Activated naive CD8-positive, alpha-beta T cell treated with anti-CD3 and anti-CD28 coated beads for 36 hours (primary cell): ENCODE results near the gene SPEM1. TPM values are rescaled to one million over a fixed set of nuclear protein-coding genes. Genes with fewer than 3 reads are reported as not detected.

Source experiments
- DNase-seq: peaks from one replicate; pipeline ENCODE4 v3.0.0; 2021
- H3K27ac Mint-ChIP-seq: one replicate; pipeline ENCODE4 v1.8.0; 2022; ENCODE audit warnings: mild to moderate bottlenecking, moderate library complexity, mixed read lengths
- H3K27me3 Mint-ChIP-seq: one replicate; pipeline ENCODE4 v1.8.0; 2022; ENCODE audit warnings: mild to moderate bottlenecking, mixed read lengths
- H3K36me3 Mint-ChIP-seq: one replicate; pipeline ENCODE4 v1.8.0; 2021; ENCODE audit warnings: mild to moderate bottlenecking, mixed read lengths
- H3K4me1 Mint-ChIP-seq: one replicate; pipeline ENCODE4 v1.8.0; 2021; ENCODE audit warnings: mixed read lengths
- H3K4me3 Mint-ChIP-seq: one replicate; pipeline ENCODE4 v1.8.0; 2022; ENCODE audit warnings: mild to moderate bottlenecking, moderate library complexity, mixed read lengths
- H3K9me3 Mint-ChIP-seq: one replicate; pipeline ENCODE4 v1.8.0; 2022; ENCODE audit warnings: mixed read lengths
- total RNA-seq, 2 experiments: library from RNA; stranded (reverse); gene quantifications; one replicate each; pipeline ENCODE4 v1.2.3, GENCODE V29; 2021

The SPEM1 gene
- total RNA-seq, 2 experiments from 2014 or later, result not detected

DNA sequence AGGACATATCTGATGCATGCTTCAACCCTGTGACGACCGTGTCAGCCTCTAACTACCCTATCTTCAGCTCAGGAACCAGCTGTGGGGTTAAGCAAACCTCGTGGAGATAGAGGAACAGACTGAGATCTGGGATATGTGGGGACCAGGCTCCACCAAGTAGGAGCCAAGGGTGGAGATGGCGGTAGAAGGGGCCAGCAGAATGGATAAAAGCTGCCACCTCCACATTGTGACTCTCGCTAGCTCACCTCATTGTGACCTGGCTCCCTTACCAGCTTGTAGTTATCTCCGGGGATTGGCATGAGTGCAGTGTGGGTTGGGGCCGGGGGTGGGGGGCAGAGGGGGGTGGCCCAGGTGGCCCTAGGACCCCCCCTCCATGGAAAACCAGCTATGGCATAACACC lies 5.2 kb downstream of the SPEM1 start, which contains the start of gene SPEM2:
Gene SPEM2, plus strand, starts transcription at position 301 of the 400 bp plus-strand sequence. Its CDS starts 73 bp downstream, at position 374.
- no peaks in the 10 kb centered on the region for H3K27me3 Mint-ChIP-seq
- no peaks in the 10 kb centered on the region for H3K36me3 Mint-ChIP-seq
- H3K27ac Mint-ChIP-seq, result no peak within 1 kb of the TSS
- no peak within 1 kb of the TSS for H3K4me3 Mint-ChIP-seq
- H3K4me1 Mint-ChIP-seq, result no peaks in the 10 kb centered on the region
- no peaks in the 10 kb centered on the region for H3K9me3 Mint-ChIP-seq
- no peak for DNase-seq

DNA sequence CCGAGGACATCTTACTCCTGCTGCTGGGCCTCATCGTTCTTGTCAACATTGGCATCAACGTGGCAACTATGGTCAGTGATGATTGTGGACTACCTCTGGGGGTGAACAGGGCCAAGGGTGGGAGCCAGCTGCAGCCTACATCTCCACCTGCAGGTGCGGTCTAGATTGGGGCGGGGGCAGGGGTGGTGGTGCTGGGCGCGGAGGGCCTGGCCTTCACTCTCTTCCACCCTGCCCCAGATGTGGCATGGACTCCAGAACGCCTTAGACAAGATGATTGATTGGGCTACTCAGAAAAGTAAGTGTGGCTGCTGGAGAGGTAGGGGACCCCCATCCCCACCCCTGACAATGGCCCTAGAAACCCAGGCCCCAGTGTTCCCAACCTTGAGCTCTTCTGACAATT lies 5.6 kb downstream of the SPEM1 start:
- no peaks in the 10 kb centered on the region for H3K4me1 Mint-ChIP-seq
- H3K9me3 Mint-ChIP-seq, result no peaks in the 10 kb centered on the region
- H3K36me3 Mint-ChIP-seq, result no peaks in the 10 kb centered on the region
- H3K27me3 Mint-ChIP-seq, result no peaks in the 10 kb centered on the region
- H3K27ac Mint-ChIP-seq, result no peak overlapping the region
- DNase-seq, result no peak
- no peak overlapping the region for H3K4me3 Mint-ChIP-seq

DNA sequence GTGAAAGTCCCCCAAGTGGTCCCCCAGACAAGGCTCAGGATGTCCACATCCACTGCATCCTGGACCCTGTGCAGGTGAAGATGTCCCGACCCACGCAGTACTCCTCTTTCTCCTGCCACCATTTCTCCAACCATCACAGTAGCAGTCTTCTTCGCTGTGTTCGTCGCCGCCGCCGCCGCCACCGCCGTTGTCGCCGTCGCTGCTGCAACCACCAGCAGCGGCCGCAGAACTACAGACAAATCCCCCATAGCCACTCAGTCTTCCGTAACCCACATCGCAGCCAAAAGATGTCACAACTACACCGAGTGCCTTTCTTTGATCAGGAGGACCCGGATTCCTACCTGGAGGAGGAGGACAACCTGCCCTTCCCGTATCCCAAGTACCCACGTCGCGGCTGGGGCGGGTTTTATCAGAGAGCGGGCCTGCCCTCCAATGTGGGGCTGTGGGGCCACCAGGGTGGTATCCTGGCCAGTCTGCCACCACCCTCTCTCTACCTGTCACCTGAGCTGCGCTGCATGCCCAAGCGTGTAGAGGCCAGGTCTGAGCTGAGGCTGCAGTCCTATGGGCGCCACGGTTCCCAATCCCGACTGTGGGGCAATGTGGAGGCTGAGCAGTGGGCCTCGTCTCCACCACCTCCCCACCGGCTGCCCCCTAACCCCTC lies 6.2 kb downstream of the SPEM1 start:
- Mint-ChIP-seq H3K4me1 (no peaks in the 10 kb centered on the region), H3K4me3 (no peak overlapping the region), H3K9me3 (no peaks in the 10 kb centered on the region), H3K27ac (no peak overlapping the region), H3K36me3 (no peaks in the 10 kb centered on the region), H3K27me3 (no peaks in the 10 kb centered on the region)
- DNase-seq, result no peak

DNA sequence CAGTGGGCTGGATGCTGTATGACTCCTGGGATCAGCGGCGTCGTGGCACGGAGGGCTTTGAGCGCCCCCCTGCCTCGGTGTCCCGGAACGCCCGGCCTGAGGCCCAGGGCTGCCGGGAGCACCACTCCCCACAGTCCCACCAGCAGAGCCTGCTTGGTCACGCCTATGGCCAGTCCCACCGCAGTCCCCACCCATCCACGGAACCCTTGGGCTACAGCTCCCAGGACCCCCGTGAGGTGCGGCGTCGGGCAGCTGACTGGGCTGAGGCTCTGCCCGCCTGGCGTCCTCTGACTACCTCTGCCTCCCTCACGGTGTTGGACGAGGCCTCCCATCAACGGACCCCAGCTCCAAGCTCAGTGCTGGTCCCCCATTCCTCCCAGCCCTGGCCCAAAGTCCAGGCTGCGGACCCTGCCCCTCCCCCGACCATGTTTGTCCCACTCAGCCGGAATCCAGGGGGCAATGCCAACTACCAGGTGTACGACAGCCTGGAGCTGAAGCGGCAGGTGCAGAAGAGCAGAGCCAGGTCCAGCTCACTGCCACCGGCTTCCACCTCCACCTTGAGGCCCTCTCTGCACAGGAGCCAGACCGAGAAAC lies 6.9 kb downstream of the SPEM1 start:
- Mint-ChIP-seq H3K27ac (no peak overlapping the region), H3K9me3 (no peaks in the 10 kb centered on the region), H3K4me3 (no peak overlapping the region), H3K4me1 (no peaks in the 10 kb centered on the region), H3K36me3 (no peaks in the 10 kb centered on the region), H3K27me3 (no peaks in the 10 kb centered on the region)
- DNase-seq, result no peak

DNA sequence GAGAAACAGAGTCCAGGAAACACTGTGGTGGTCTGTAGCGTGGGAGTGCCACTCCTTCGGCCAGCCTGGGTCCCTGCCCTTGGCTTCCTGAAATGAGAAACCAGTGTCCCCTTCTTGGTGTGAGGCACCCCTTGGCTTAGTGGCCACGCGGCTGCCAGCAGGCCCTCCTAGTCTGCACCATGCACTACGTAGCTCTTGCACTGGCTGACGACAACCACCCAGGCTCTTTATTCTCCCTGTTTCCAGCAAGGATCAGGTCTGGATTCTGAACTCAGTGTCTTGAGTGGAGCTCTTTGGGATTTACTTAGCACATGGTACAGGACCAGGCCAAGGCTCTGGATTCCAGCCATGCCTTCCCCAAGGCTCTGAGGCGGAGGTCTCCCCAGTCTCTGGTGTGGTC lies 7.4 kb downstream of the SPEM1 start:
- no peak for DNase-seq
- Mint-ChIP-seq H3K36me3 (no peaks in the 10 kb centered on the region), H3K4me3 (no peak overlapping the region), H3K27ac (no peak overlapping the region), H3K9me3 (no peaks in the 10 kb centered on the region), H3K4me1 (no peaks in the 10 kb centered on the region), H3K27me3 (no peaks in the 10 kb centered on the region)

DNA sequence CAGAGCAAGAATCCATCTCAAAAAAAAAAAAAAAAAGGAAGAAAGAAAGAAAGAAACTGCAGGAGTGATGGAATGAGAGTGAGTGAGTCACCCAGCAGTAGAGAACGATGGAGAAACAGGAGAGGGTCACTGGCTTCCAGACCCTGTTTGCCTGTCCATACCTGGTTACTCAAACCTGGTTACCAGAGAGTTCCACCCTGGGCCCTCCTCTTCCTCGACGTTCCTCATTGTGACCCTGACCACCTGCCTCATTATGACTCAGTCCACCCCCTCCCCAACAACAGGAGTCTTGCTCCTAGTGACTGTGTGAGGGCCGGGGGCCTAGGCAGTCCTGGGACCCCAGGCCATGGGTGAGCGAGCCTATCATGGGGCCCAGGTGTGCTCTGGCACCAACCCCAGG lies 8.4 kb downstream of the SPEM1 start, which contains the start of gene SPEM3:
Gene SPEM3, plus strand, starts transcription at position 301 of the 400 bp plus-strand sequence. Its CDS starts 46 bp downstream, at position 347.
- DNase-seq, result no peak
- H3K4me1 Mint-ChIP-seq, result no peaks in the 10 kb centered on the region
- no peaks in the 10 kb centered on the region for H3K9me3 Mint-ChIP-seq
- H3K36me3 Mint-ChIP-seq, result no peaks in the 10 kb centered on the region
- no peak within 1 kb of the TSS for H3K4me3 Mint-ChIP-seq
- H3K27me3 Mint-ChIP-seq, result no peaks in the 10 kb centered on the region
- no peak within 1 kb of the TSS for H3K27ac Mint-ChIP-seq

DNA sequence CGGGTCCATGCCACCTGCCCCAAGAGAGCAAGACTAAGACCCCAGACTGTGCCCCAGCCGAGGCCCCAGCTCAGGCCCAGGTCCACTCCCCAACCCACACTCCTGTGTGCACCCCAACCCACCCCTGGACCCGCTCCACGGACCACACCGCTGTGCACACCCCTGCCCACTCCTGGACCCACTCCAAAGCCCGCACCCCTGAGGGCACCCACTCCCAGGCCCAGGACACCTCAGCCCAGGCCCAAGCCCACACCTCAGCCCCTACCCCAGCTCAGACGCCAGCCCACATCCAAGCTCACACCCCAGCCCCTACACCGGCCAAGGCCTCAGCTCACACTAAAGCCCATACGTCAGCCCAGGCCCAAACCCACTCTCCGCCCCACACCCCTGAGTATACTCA lies 9.6 kb downstream of the SPEM1 start:
- H3K27me3 Mint-ChIP-seq, result no peaks in the 10 kb centered on the region
- H3K4me1 Mint-ChIP-seq, result no peaks in the 10 kb centered on the region
- no peaks in the 10 kb centered on the region for H3K9me3 Mint-ChIP-seq
- no peak overlapping the region for H3K27ac Mint-ChIP-seq
- no peaks in the 10 kb centered on the region for H3K36me3 Mint-ChIP-seq
- H3K4me3 Mint-ChIP-seq, result no peak overlapping the region
- DNase-seq, result no peak

DNA sequence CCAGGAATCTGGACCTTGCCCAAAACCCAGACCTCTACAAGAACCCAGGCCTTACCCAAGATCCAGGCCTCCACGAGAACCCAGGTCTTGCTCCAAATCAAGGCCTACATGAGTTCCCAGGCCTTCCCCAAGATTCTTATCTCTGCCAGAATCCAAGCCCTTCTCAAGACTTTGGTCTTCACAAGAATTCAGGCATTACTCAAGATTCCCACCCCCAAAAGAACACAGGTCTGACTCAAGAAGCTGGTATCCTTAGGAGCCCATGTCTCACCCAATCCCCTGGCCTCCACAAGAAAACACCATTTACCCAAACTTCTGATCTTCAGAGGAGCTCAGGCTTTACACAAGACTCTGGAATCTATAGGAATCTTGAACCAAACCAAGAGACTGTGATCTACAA lies 11.1 kb downstream of the SPEM1 start:
- DNase-seq, result no peak
- H3K9me3 Mint-ChIP-seq, result no peaks in the 10 kb centered on the region
- H3K4me1 Mint-ChIP-seq, result peaks cover 8% of the 10 kb centered on the region
- no peaks in the 10 kb centered on the region for H3K27me3 Mint-ChIP-seq
- H3K4me3 Mint-ChIP-seq, result no peak overlapping the region
- H3K27ac Mint-ChIP-seq, result no peak overlapping the region
- no peaks in the 10 kb centered on the region for H3K36me3 Mint-ChIP-seq

DNA sequence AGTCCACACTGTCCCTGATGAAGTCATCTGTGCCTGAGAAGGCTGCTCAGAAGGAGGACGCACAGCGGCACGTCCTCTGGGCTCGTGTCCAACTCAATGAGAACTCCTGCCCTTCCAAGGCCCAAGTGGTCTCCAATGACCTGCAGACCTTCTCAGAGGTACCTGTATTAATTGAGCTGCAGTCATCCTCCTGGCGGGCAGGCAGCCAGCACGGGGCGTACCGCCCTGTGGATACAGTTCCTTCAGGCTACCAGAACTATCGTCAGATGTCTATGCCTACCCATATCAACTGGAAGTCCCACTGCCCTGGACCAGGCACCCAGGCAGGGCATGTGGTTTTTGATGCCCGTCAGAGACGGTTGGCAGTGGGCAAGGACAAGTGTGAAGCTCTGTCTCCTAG lies 12.2 kb downstream of the SPEM1 start:
- no peaks in the 10 kb centered on the region for H3K9me3 Mint-ChIP-seq
- H3K4me3 Mint-ChIP-seq, result no peak overlapping the region
- peaks cover 15% of the 10 kb centered on the region for H3K4me1 Mint-ChIP-seq
- no peak overlapping the region for H3K27ac Mint-ChIP-seq
- H3K36me3 Mint-ChIP-seq, result no peaks in the 10 kb centered on the region
- no peak for DNase-seq
- H3K27me3 Mint-ChIP-seq, result no peaks in the 10 kb centered on the region

DNA sequence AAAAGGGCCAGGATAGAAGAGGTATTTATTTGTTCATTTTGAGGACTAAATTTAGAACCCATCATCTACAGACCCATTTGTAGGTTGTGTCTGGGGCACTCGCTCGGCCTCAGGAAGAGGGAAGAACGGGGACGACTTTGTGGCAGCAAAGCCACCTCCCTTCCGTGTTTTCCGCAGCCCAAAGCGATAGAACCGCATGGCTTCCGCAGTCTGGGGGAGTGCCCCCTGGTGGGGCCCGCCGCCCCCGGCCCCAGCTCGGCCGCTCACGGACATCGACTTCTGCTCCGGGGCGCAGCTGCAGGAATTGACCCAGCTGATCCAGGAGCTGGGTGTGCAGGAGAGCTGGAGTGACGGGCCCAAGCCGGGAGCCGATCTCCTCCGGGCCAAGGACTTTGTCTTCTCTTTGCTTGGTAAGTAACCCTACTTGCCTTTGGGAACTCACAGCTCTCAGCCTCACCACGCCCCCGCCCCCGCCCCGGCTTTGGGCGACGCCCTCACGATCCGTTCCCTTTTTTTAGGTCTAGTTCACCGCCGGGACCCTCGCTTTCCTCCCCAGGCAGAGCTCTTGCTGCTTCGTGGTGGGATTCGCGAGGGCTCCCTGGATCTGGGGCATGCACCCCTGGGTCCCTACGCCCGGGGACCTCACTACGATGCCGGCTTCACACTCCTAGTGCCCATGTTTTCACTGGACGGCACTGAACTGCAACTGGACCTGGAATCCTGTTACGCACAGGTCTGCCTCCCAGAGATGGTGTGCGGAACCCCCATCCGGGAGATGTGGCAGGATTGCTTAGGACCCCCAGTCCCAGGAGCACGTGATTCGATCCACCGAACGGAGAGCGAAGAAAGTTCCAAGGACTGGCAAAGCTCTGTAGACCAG lies 15.8 kb downstream of the SPEM1 start:
- Mint-ChIP-seq H3K4me3 (peak overlapping the region; percentile 94), H3K27ac (peak overlapping the region; percentile 92), H3K36me3 (peaks cover 8% of the 10 kb centered on the region), H3K4me1 (peaks cover 39% of the 10 kb centered on the region), H3K27me3 (peaks cover 22% of the 10 kb centered on the region), H3K9me3 (no peaks in the 10 kb centered on the region)
- DNase-seq, result peak; percentile 74

DNA sequence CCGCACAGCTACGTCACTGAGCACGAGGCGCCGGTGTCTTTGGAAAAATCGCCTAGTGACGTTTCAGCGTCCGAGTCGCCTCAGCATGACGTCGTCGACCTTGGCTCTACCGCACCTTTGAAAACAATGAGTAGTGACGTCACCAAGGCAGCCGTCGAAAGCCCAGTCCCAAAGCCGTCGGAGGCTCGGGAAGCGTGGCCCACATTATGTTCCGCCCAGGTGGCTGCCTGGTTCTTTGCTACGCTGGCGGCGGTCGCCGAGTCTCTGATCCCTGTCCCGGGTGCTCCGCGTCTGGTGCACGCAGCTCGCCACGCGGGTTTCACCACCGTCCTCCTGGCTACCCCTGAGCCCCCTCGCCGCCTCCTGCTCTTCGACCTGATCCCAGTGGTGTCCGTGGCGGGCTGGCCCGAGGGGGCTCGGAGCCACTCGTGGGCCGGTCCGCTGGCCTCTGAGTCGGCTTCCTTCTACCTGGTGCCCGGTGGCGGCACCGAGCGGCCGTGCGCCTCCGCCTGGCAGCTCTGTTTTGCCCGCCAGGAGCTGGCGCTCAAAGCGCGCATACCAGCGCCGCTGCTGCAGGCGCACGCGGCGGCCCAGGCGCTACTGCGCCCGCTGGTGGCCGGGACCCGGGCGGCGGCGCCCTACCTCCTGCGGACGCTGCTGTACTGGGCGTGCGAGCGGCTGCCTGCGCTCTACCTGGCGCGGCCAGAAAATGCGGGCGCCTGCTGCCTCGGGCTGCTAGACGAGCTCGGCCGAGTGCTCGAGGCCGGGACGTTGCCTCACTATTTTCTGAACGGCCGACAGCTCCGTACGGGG lies 16.6 kb downstream of the SPEM1 start:
- peak; percentile 92 for DNase-seq
- H3K4me1 Mint-ChIP-seq, result peaks cover 41% of the 10 kb centered on the region
- peaks cover 31% of the 10 kb centered on the region for H3K27me3 Mint-ChIP-seq
- peaks cover 8% of the 10 kb centered on the region for H3K36me3 Mint-ChIP-seq
- H3K27ac Mint-ChIP-seq, result peak overlapping the region; percentile 92
- H3K9me3 Mint-ChIP-seq, result no peaks in the 10 kb centered on the region
- H3K4me3 Mint-ChIP-seq, result peak overlapping the region; percentile 94

DNA sequence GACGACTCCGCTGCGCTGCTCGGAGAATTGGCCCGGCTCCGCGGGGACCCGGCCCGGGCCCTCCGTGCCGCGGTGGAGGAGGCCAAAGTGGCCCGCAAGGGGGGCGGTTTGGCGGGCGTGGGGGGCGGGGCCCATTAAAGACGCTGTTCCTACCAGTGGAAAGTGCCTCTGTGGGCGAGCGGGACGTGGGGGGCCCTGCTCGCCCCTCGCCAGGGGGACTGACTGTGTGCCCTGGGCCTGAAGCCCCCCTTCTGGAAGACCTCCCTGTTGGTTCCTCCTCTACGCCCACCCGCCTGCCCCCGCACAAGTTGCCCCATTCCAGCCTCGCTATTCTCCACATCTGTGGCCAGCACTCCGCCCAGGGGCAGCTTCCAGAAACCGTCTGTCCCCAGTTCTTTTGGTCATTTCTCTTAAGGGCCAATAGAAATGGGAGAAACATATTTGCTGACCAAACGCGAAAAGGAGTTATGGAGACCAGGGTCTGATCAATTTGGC lies 17.3 kb downstream of the SPEM1 start:
- H3K27me3 Mint-ChIP-seq, result peaks cover 37% of the 10 kb centered on the region
- peak overlapping the region; percentile 54 for H3K27ac Mint-ChIP-seq
- H3K36me3 Mint-ChIP-seq, result peaks cover 10% of the 10 kb centered on the region
- H3K4me1 Mint-ChIP-seq, result peaks cover 41% of the 10 kb centered on the region
- DNase-seq, result no peak
- no peaks in the 10 kb centered on the region for H3K9me3 Mint-ChIP-seq
- H3K4me3 Mint-ChIP-seq, result peak overlapping the region; percentile 86

DNA sequence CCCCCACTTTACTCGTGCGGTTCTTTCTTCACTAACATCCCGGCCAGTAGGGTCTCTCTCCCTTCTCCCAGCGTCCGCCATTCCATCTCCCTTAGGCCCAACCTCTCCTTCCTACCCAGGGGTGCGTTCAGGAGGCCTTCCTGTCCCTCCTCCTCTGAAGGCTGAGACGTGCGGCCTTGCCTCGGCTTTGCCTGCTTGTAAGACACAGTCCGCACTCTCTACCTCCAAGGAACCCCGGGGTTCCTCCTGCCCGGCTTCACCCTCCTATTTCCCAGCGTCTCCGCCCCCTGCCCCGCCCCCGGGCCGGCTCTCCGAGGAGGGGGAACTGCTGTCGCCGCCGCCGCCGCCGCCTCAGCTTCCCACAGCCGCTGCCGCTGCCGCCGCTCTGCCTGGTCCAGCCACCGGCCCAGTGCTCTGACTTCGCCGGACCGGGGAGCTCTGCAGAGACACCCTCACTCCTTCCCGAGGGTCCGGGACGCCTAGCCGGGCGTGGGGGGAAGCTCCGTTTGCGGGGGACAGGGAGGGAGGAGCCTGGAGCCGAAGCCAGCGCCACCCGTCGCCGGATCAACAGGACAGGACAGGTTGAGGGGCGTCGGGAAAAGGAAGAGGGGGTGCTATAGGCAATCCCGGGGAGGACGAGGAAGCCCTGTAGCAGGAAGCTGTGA lies 18.0 kb downstream of the SPEM1 start:
- H3K9me3 Mint-ChIP-seq, result no peaks in the 10 kb centered on the region

More for the DNA sequence above, 18.0 kb downstream of the SPEM1 start:
- Mint-ChIP-seq H3K36me3 (peaks cover 10% of the 10 kb centered on the region), H3K27me3 (peaks cover 42% of the 10 kb centered on the region), H3K4me1 (peaks cover 41% of the 10 kb centered on the region), H3K27ac (peak overlapping the region; percentile 54), H3K4me3 (peak overlapping the region; percentile 86)
- peak; percentile 77 for DNase-seq
